ENCODE data around the gene TUBB1.

GRCh38 chr20:59006167-59006863, 12.9 kb upstream of the TUBB1 start:
- no peak for TF ChIP-seq CTCF (IDR thresholded peaks at IDR 0.05; ENCODE audit: low read depth, low read length)
- TF ChIP-seq EZH2phosphoT487 (IDR thresholded peaks at IDR 0.05; ENCODE audit: low read depth), result no peak
